Right lobe of liver (tissue), 6 donors: Measurements from ENCODE around the gene UGT1A3. TPM values are rescaled to one million over a fixed set of nuclear protein-coding genes. Genes with fewer than 3 reads are reported as not detected.

ENCODE experiments used
- ATAC-seq, 4 donors: fragments of 200-7000 bp; cut with Tn5 transposase; one replicate each; pipeline ENCODE4 v1.9.1; 2020; ENCODE audit warnings: mild to moderate bottlenecking in 4 of 4, moderate library complexity in 4 of 4
- DNase-seq, 3 donors: peaks; one replicate each; pipeline ENCODE4 v3.0.0-alpha.2; 2020
- H3K27ac ChIP-seq, 3 donors: fragments of 200-600 bp; one replicate each; pipeline ENCODE4 v1.8.0; 2022
- H3K27me3 ChIP-seq, 2 donors: fragments of 200-600 bp; one replicate each; pipeline ENCODE4 v1.8.0; 2022
- H3K36me3 ChIP-seq, 4 donors: fragments of 200-600 bp; sonication (generic) in 1 of 4; one replicate each; pipeline versions ENCODE4 v1.5.1 to v1.8.0; 2017 to 2022; ENCODE audit warnings: control low read depth in 1 of 4
- H3K4me1 ChIP-seq, 4 donors: fragments of 200-600 bp; sonication (generic) in 1 of 4; one replicate each; pipeline versions ENCODE4 v1.5.1 to v1.8.0; 2017 to 2022; ENCODE audit warnings: control low read depth in 1 of 4
- H3K4me3 ChIP-seq, 3 donors: fragments of 200-600 bp; one replicate each; pipeline ENCODE4 v1.8.0; 2022
- H3K9me3 ChIP-seq, 4 donors: fragments of 200-600 bp; sonication (generic) in 1 of 4; one replicate each; pipeline versions ENCODE4 v1.5.1 to v1.8.0; 2017 to 2022; ENCODE audit warnings: control low read depth in 1 of 4
- POLR2A ChIP-seq: fragments of 450-650 bp; IDR thresholded peaks from one replicate; pipeline ENCODE4 v1.6.1; 2017; ENCODE audit warnings: antibody characterized with exemption, mild to moderate bottlenecking
- WGBS: methylation state at CpG from one replicate; pipeline ENCODE4 v1.1.6; 2018; ENCODE audit warnings: low coverage, low lambda C conversion rate; ENCODE audit not compliant: insufficient coverage; ENCODE audit errors: missing lambda C conversion rate; 5-methylcytosine and 5-hydroxymethylcytosine counted together
- intact Hi-C, 2 donors: fragments of 100-400 bp; cut with DNase I; formaldehyde crosslinking; loops; one replicate each; pipeline versions ENCODE4 v1.11.2 to v1.14.1; 2022
- total RNA-seq, 6 experiments: library from RNA; depleted of rRNA in 2 of 6; stranded (reverse); fragments of >200 nt in 2 of 6; fragmentation: NEBNext Ultra II Directional in 3 of 6; extraction: Animal tissue kit (Norgen Biotek cat#: 25700) in 3 of 6; gene quantifications; one replicate each; pipeline versions ENCODE4 v1.1.0 to v1.2.4, GENCODE V29; 2016 to 2023
- TF ChIP-seq, protein P1 (sequence below), 4 donors: fragments of 200-600 bp in 3 of 4; fragments of 450-650 bp in 1 of 4; IDR thresholded peaks; one replicate each; pipeline versions ENCODE4 v1.5.1 to v1.8.0; 2016 to 2022; ENCODE audit warnings: antibody characterized with exemption in 4 of 4, mild to moderate bottlenecking in 2 of 4
- donor health status: DM: no; HTN: yes; CAD: no.
- donor health status: DM: no; HTN: no; CAD: no.
- donor health status: DM: no; HTN: no; CAD: no.
- donor health status: DM: no; HTN: yes; CAD: no.
- donor health status: DM: no; HTN: yes; CAD: no.

Gene UGT1A3
- total RNA-seq, 6 experiments from 2014 or later = 12.9 to 125 (median 22.0) TPM

DNA sequence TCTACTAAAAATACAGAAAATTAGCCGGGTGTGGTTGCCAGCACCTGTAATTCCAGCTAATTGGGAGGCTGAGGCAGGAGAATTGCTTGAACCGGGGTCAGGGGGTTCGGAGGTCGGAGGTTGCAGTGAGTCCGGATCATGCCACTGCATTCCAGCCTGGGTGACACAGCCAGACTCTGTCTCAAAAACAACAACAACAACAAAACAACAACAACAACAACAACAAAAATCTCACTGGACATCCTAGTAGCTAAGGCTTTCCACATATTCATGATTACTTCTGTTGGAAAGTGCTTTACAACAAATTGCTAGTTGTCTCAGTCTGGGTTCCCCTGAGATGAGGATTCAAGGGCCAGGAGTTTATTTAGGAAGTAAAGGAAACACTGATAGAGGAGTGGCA, 45.0 kb downstream of the UGT1A3 start:
- no peak overlapping the region for H3K27ac ChIP-seq
- H3K27me3 ChIP-seq = no peaks in the 10 kb centered on the region
- TF ChIP-seq POLR2A = no peak
- TF ChIP-seq, protein P1, sequence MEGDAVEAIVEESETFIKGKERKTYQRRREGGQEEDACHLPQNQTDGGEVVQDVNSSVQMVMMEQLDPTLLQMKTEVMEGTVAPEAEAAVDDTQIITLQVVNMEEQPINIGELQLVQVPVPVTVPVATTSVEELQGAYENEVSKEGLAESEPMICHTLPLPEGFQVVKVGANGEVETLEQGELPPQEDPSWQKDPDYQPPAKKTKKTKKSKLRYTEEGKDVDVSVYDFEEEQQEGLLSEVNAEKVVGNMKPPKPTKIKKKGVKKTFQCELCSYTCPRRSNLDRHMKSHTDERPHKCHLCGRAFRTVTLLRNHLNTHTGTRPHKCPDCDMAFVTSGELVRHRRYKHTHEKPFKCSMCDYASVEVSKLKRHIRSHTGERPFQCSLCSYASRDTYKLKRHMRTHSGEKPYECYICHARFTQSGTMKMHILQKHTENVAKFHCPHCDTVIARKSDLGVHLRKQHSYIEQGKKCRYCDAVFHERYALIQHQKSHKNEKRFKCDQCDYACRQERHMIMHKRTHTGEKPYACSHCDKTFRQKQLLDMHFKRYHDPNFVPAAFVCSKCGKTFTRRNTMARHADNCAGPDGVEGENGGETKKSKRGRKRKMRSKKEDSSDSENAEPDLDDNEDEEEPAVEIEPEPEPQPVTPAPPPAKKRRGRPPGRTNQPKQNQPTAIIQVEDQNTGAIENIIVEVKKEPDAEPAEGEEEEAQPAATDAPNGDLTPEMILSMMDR (IDR thresholded peaks at IDR 0.05) = no peak
- H3K4me1 ChIP-seq = no peaks in the 10 kb centered on the region
- peaks cover 0 to 51% (median 18%) of the 10 kb centered on the region in 4 donors for H3K36me3 ChIP-seq
- WGBS = 87% methylated on average over 5 of the region's 5 CpGs
- ATAC-seq = no peak
- intact Hi-C loops = no loop called here
- no peaks in the 10 kb centered on the region for H3K9me3 ChIP-seq
- DNase-seq = no peak
- H3K4me3 ChIP-seq = no peak overlapping the region

DNA sequence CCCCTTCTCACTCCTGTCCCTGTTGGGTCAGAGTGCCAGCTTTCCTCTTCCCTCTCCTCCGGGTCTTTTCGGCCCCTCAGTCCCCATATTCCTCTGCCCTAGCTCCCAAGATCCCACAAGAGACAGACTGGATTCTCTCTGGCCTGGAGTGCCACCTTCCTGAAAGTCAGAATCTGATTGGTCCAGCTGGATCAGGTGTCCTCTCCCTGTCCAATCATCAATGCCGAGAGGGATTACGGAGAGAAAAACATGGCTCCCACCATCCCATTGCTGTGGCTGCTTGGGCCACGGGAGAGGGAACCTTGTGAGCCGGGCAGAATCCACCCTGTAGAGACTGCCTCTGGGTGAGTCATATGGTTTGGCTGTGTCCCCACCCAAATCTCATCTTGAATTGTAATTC, 46.6 kb downstream of the UGT1A3 start:
- TF ChIP-seq, protein P1 (IDR thresholded peaks at IDR 0.05) = no peak
- no peak for TF ChIP-seq POLR2A
- ATAC-seq = peak in 2 of 4 donors; percentile 31 to 38
- Histone ChIP-seq H3K27ac (no peak overlapping the region), H3K27me3 (no peaks in the 10 kb centered on the region), H3K4me3 (no peak overlapping the region), H3K4me1 (no peaks in the 10 kb centered on the region), H3K36me3 (peaks cover 0 to 35% (median 11%) of the 10 kb centered on the region in 4 donors), H3K9me3 (no peaks in the 10 kb centered on the region)
- DNase-seq = no peak
- intact Hi-C loops = no loop called here
- WGBS = 74% methylated on average over 2 of the region's 6 CpGs

DNA sequence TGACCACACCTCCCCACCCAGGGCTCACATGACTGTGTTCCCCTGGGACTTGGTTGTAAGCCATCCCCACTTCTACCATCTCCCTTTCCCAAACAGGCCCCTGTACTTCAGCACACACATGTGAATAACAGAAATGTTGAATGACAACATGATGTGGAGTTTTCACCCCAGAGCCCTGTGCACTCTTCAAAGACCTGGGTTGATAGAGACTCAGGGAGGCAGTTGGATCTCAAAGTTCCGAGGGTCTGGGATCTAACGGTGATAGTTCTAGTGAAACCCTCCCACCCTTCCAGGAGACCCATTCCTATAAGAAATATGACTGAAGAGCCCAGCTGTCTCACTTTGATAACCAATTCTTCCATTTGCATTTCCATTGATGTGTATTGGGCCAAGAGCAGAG, 49.2 kb downstream of the UGT1A3 start, which contains the start of gene MROH2A:
Gene MROH2A, plus strand, starts transcription at position 301 of the 400 bp plus-strand sequence. CDS start 1,029 bp downstream, outside the sequence.
- Histone ChIP-seq H3K27me3 (no peaks in the 10 kb centered on the region), H3K36me3 (peaks cover 0 to 9% (median under 1%) of the 10 kb centered on the region in 4 donors), H3K9me3 (no peaks in the 10 kb centered on the region), H3K4me1 (no peaks in the 10 kb centered on the region), H3K27ac (no peak within 1 kb of the TSS), H3K4me3 (no peak within 1 kb of the TSS)
- DNase-seq (no peak), ATAC-seq (no peak)
- TF ChIP-seq, protein P1 (IDR thresholded peaks at IDR 0.05) = no peak
- TF ChIP-seq POLR2A = no peak
- intact Hi-C loops = no loop called here
- 95% methylated on average over 2 of the region's 2 CpGs for WGBS

DNA sequence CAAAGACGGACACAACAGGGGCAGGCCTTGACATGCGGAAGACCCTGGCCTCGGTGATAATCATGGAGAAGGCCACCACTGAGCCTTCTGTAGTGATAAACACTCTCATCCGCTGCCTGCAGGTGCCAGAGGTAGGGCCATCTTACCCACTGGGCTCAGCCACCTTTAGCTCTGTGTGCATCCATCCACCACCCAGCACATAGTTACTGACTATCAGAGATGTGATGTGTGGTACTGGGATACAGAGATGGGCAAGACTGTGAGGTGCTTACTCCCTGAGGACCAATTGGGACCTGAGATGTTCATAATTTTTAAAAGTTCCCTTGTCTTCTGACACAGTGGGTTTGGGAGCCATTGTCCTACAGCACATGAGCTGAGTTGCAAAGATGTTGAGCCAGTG, 50.9 kb downstream of the UGT1A3 start:
- DNase-seq = no peak
- H3K4me1 ChIP-seq = no peaks in the 10 kb centered on the region
- no peaks in the 10 kb centered on the region for H3K36me3 ChIP-seq
- no peak overlapping the region for H3K4me3 ChIP-seq
- WGBS = 85% methylated on average over 4 of the region's 4 CpGs
- TF ChIP-seq, protein P1 (IDR thresholded peaks at IDR 0.05) = no peak
- TF ChIP-seq POLR2A = no peak
- intact Hi-C loops = no loop called here
- no peak for ATAC-seq
- no peak overlapping the region for H3K27ac ChIP-seq
- no peaks in the 10 kb centered on the region for H3K9me3 ChIP-seq
- no peaks in the 10 kb centered on the region for H3K27me3 ChIP-seq

DNA sequence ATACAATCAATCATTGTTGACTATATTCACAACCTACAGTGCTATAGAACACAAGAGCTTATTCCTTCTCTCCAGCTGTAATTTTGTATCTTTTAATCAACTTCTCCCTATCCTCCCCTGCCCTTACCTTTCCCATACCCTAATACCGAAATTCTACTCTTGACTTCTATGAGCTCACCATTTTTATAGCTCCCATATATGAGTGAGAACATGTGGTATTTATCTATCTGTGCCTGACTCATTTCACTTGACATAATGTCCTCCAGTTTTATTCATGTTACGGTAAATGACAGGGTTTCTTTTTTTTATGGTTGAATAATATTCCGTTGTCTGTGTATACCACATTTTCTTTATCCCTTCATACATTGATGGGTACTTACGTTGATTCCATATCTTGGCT, 51.9 kb downstream of the UGT1A3 start:
- no peak for TF ChIP-seq POLR2A
- TF ChIP-seq, protein P1 (IDR thresholded peaks at IDR 0.05) = no peak
- DNase-seq = no peak
- intact Hi-C loops = no loop called here

More for the DNA sequence above, 51.9 kb downstream of the UGT1A3 start:
- H3K36me3 ChIP-seq = no peaks in the 10 kb centered on the region
- ATAC-seq = no peak
- H3K9me3 ChIP-seq = no peaks in the 10 kb centered on the region
- no peaks in the 10 kb centered on the region for H3K4me1 ChIP-seq
- no peak overlapping the region for H3K27ac ChIP-seq
- WGBS = 83% methylated on average over 4 of the region's 4 CpGs
- H3K4me3 ChIP-seq = no peak overlapping the region
- no peaks in the 10 kb centered on the region for H3K27me3 ChIP-seq
